Umbilical cord (tissue), 2 donors: ENCODE measurements around the gene HTR5A. TPM values are rescaled to one million over a fixed set of nuclear protein-coding genes. Genes with fewer than 3 reads are reported as not detected.

Source experiments
- DNase-seq: peaks from one replicate; pipeline ENCODE4 v3.0.0-alpha.2; 2015; ENCODE audit warnings: low spot score
- total RNA-seq: library from RNA; depleted of rRNA; stranded (reverse); fragments of >200 nt; gene quantifications from one replicate; pipeline ENCODE4 v1.2.3, GENCODE V29; 2014; ENCODE audit warnings: low replicate concordance; ENCODE audit not compliant: insufficient read depth

Gene HTR5A
- total RNA-seq, 1 donor from 2014 or later, result 0.96 TPM

DNA sequence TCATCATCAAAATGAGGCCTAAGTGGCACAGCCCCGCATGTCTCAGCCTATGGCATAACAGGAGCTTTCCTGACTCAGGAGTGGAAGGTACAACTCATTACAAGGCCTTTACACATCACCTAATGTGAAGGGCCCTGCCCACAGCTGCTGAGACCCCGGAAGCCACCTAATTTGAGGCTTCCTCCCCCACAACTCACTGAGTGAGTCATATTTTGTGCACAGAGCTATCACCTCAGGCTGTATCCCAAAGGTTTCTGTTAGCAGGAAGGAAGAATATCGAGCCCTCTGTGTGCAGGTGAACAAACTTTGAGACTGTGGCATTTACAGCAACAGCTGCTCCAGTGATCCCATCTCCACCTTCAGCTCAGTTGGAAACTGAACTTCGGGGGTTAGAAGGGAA, 20.6 kb downstream of the HTR5A start:
- no peak for DNase-seq

DNA sequence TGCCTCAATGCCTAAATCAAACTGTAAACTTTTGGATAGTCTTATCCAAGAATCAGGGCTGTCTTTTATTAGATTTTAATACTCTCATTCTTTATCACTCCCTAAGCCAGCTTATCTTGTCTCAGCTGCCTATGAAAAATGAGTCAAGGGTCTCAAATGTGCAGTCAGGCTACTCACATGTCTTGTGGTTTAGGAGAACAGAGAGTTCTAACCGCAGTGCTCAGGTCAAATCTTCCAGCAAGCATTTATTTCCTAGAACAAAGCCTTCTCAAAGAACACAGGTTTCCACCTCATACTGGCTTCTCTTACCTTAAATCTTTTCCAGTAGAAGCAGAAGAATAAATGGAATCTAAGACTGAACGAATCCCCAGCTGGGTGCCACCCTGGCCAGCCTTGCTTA, 23.5 kb downstream of the HTR5A start:
- DNase-seq, result no peak

DNA sequence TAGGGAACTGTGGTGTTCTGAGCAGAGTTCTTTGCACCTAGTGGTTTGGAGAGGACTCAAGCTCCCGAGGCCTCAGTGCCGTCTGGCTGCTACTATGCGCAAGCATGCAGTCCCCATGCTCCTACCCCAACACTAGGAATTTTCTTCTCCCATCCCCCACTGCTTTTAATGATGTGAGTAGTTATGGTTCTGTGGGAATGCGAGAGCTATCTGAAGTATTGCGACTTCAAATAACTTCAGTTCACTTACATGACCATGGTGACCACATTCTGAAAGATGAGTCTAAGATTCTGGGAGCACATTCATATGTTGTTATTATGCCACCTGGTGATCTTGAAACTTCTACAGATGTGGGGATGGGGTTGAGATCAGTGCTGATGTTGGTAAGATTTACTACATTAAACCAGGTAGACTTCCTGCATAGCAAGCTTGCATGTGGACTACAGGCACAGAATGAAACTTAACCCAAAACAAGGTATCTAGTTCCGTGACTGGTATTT, 24.6 kb downstream of the HTR5A start:
- DNase-seq, result no peak

DNA sequence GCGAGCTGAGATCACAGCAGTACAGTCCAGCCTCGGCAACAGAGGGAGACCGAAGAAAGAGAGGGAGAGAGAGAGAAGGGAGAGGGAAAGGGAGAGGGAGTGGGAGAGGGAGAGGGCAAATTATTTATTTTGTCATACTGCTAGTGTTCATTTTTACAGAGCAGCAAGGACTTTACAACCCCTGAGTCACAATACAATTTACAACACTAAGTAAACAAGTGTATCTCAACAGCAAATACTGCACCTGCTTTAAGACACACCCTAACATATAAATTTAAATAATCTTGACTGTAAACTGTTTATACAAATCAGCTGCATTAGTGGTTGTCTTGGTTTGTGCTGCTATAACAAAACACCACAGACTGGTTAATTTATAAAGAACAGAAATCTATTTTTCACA, 27.2 kb downstream of the HTR5A start:
- DNase-seq, result no peak

DNA sequence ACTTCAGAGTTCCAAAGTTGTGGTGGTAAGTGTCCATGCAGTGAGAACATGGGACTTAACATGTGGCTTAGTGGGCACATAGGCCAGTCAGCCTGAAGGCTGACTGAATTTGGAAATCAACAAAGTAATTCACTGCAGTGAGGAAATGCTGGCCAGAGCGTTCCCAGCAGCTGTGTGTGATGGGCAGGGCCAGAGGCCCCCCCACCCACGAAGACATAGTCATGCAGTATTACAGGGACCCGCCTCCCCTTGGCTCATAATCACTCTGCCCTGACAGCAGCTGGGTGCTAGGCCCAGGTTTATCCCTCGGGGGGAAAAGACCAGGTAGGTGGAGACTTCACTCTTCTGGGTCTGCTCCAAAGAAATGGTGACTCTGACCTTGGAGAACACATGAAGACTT, 33.7 kb downstream of the HTR5A start:
- DNase-seq, result no peak

DNA sequence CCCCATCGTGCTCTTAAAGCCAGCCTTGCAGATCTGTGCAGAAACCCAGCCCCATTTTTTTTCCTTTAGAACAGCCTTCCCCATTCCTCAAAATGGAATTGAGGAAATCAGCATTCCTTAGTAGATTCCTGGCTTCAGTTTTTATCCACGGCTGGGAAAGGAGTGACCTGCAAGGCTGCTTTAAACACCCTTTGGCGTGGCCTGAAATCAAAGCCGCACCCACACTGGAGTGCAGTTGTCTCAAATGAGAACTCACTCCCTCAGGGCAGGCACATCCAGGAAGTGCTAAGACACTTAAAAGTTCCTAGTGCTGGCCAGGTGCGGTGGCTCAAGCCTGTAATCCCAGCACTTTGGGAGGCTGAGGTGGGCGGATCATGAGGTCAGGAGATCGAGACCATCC, 34.8 kb downstream of the HTR5A start:
- no peak for DNase-seq

DNA sequence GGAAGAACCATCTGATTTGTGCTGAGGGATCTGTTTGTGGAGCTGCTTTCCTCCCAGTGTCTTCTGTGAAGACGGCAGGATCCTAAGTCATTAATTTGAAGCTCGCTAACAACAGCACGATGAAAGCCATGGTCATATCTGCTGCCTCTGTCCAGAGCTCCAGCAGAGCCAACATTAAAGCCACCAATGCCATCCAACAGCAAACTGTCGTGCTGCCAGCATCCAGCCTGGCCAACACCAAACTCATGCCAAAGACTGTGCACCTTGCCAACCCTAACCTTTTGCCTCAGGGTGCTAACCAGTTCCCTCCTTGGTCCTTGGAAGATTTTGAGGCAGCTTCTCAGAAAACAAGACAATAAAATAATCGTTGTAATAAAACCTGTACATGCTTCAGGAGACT, 36.2 kb downstream of the HTR5A start:
- no peak for DNase-seq

DNA sequence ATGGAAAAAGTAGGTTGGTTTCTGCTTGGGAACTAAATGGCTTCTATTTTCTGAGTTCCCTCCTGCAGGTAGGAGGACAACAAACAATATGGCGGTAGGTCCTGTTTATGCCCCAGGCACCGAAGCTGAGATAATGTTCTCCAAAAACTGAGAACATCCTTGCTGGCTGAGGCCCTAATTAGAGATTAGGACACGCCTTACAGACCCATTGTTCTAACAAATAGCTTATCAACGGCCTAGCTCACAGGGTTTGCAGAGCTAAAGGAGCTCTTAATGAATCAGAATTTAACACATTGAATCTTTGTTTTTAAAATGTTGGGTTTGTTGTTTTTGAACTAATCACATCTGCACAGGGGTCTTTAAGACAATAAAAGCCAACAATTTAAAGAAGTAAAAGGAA, 37.0 kb downstream of the HTR5A start:
- DNase-seq, result no peak

DNA sequence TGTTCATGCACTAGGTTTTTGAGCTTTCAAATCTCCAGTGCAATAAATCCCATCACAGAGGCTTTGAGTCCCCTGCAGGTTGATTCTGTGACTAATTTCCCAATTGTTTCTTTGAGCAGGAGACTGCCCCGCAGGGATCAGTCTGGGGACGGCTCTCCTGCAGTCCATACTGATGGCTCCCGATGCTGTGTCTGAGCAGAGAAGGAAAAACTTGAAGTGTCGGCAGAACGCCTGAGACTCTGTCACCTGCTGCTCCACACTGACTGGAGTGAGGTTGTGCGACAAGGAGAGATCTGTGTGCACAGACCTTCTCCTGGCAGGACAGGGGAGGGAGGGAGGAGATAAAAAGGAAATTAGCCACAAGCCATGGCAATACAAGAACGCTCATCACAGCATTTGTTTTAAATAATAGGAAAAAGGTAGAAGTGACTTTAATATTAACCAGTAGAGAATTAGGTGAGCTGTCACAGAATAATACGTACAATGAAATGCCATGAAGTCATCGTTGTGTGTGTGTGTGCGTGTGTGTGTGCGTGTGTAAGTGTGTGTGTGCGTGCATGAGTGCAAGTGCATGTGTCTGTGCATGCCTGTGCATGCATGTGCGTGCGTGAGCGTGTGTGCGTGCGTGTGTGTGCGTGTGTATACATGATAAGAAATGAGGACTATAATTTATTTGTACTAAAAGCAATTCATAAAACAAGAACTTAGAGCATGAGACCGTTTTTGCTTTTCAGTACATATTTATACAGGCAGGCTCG, 38.2 kb downstream of the HTR5A start:
- no peak for DNase-seq

DNA sequence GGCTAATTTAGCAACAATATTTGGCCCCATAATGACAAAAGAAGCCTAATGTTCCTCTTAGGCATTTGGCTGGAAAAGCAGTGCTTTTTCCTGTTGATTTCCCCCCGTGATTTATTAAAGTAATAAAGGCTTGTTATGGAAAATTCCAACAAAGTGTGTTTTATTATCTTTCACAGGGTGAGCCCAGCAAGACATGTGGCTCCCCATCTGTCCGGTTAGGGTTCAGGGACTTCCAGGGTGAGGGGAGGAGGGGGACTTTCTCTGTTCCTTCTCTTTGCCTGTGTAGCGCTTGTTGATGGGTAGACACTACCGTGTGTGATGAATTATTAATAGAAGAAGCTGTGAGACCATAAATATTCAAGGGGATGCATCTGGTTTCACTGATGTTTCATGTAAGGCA, 39.0 kb downstream of the HTR5A start:
- DNase-seq, result no peak

DNA sequence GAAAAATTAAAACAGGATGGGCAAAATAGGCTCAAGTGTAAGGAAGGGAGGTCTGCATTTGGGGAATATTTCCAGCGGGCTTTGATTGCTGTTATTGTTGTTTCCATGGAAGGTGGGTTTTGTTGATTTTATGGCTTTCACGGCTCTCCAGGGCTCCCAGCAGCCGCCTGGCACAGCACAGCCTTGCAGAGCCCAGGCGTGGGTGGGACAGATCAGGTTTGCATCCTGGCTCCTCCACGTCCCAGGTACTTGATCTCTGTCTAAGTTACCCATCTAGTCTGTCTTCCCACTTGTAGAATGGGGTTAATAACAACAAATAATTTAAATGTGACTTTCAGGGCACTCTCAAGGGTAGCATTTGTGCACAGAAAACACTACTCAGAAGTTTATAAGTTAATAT, 45.2 kb downstream of the HTR5A start:
- DNase-seq, result no peak

DNA sequence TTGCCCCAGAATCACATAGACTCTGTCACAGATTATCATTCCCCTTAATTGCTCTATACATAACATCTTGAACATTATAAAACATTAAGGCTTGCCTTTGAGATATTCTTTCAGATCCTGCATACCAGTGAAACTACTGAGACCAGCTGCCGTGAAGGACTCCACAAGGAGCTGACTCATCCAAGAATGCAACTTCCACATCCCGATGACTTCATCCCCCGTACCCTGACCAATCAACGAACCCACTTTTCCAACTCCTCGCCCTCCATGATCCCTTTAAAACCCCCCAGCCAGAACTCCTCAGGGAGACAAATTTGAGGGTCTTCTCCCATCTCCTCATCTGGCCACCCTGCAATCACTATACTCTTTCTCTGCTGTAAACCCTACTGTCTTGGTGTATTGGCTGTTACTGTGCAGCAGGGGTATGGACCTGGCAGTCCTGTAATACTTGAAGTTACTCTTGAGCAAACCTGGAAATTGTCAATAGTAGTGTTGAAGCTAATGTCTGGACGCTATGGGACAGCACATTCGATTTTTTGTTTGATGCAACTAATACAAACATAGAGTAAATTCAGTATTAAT, 49.8 kb downstream of the HTR5A start:
- DNase-seq, result no peak

DNA sequence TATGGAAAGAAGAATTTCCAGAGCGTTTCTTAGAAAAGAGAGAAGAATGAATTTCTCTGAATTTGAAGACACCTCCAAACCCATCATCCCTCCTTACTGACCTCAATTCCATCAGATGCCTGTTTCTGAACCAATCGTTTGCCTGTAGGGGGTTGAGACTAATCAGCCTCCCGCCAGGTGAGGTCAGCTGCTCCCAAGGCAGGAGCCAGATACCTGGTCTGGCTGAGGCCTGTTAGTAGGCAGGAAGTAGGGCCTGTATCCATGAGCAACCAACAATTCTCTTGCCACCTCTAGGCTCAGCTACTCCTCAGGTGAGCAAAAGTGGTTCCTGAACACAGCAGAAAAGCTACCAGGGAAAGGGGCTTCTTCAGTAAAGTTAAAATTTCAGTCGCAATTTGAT, 50.3 kb downstream of the HTR5A start:
- no peak for DNase-seq

DNA sequence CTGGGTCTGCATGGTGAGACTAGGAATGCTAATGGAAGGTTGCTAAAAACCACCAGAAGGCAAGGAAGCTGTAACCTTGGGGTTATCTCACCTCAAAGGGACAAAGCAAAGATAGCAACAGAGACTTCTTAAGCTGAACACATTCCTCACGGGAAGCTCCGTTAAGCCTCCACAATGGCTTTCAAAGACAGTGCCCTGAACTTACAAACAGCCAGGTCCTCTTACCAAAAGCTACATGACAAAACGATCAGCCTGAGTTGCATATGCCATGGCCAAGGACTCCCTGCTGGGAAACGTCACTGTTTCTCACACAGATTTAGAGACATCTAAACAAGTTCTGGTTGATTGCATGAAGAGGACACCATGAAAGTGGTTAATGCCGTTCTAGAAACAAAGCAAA, 52.7 kb downstream of the HTR5A start:
- DNase-seq, result no peak

DNA sequence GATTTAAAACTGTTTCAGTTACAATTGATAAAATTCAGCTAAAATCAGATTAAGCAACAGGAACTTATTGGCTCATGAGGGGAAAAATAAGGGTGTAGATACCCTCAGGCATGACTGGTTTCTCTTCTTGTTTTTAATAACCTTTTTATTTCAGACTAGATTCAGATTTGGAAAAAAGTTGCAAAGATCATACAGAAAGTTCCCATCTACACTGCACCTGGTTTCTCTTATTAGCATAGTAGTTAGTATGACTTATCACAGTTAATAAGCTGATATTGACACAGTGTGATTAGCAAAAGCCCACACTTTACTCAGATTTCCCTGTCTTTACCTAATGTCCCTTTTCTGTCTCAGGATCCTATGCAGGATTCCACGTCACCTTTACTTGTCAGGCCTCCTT, 53.3 kb downstream of the HTR5A start:
- DNase-seq, result no peak

DNA sequence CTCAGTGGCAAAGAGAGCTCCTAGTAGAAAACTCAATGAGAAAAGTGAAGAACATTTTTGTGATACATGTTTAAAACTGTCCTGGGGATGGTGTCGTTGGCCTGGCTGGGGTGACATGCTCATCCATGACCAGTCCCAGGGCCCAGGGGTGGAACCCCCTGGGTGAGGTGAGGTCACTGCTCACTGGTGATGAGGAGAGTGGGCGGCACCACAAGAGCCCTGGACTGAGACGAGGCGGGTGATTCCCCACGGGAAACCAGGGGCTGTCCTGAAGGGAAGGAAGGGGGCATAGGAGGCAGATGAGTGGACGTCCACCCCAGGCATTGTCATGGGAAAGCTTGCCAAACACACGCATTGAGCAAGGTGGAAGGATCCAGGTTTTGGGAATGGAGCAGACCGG, 54.6 kb downstream of the HTR5A start:
- DNase-seq, result no peak

DNA sequence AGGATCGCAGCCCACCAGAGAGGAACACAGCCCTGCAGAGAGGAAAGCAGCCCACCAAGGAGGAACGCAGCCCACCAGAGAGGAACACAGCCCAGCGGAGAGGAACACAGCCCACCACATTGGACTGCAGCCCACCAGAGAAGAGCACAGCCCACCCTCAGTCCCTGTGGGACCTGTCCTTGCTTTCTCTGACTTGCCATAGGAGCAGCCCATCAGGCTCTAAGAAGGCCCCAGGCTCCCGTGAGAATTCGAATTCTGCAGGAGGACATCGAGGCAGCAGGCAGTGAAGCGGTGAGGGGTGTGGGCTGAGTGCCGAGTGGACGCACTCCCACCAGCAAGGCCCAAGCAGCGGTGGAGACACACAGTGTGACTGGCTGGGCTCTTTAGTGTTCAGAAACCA, 59.1 kb downstream of the HTR5A start:
- DNase-seq, result no peak

DNA sequence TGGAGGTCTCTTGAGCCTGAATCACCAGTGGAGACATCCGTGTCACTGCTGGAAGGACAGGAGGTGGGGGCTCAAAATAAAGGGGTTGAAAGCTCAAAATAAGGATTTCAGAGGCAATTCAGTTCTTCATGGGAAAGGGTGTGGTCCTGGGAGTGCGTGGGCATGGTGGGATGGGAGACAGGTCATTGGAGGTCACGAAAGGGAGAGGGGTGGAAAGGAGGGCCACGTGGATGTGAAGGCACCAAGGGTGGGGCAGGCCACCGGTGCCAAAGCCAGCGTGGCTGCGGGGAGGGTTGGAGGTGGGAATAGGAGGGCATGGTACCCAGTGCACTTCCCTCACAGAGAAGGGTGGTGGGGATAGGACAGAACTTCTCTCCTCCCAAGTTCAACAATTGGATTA, 59.7 kb downstream of the HTR5A start:
- DNase-seq, result no peak

DNA sequence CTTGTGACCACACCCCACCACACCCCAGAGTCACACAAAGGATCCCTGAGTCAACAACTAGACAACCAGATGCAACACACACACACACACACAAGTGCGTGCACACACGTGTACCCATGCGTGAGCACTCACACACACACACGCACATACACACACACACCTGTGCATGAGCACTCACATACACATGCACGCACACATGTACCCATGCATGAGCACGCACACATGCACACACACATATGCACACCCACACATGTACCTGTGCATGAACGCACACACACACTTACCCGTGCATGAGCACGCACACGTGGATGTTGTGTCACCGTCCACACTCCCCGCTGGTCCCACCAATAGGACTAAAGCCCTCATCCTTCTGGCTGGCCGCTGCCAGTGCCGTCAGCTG, 60.4 kb downstream of the HTR5A start:
- DNase-seq, result no peak

DNA sequence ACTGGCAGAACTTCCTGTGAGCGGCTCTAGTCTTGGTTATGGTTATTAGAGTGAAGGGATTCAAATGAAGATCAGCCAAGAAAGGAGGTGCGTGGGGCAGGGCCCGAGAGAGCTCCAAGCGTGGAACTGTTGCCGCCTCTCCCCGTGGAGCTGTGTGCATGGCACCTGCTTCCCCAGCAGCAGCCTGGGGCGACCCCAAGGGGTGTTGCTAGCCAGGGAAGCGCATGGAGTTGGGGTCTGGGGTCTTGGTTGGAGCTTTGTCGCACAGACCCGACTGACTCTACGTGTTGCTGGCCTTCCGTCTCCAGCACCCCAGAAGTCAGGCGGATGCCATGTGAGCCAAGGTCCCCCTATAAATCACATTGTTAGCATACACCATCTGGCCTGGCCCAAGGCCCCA, 61.0 kb downstream of the HTR5A start:
- DNase-seq, result no peak

DNA sequence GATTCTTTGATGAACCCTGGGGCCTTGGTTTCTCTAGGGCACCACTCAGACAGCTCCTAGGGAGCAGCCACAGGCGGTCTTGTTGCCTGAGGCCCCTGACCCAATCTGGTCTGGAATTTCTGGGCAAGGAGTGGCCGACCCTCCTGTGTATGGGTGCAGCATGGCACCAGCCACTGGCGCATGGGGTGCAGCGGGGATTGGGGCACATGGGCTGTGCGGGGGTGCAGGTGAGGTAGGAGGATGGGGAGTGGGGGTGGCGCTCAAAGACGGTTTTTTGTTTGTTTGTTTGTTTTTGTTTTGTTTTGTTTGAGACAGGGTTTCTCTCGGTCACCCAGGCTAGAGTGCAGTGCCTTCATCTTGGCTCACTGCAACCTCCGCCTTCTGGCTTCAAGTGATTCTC, 62.3 kb downstream of the HTR5A start:
- DNase-seq, result no peak

DNA sequence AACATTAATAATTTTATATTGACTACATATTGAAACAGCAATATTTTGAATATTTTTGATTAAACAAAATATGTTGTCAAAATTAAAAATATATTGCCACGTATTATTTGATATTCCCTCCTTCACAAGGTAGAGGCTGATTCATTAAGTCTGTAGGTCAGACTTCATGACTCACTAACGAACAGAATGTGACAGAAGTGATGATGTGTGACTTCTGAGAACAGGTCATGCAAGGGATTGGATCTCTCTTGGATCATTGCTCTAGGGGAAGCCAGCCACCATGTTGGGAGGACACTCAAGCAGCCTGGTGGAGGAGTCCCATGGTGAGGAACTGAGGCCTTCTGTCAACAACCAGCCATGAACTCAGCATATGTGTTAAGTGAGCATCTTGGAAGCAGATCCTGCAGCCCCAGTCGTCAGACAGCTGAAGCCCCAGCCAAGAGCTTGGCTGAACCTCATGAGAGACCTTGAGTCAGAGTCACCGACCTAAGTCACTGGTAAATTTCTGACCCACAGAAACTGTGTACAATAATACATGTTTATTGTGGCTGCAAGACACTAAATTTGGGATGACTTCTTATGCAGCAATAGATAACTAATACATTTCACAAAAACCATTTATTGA, 66.6 kb downstream of the HTR5A start:
- DNase-seq, result no peak
